Colonic mucosa (tissue), 4 donors: ENCODE measurements around the gene PKN3. TPM values are rescaled to one million over a fixed set of nuclear protein-coding genes. Genes with fewer than 3 reads are reported as not detected.

ENCODE experiments used
- DNase-seq: peaks from one replicate; pipeline ENCODE4 v3.0.0-alpha.2; 2020
- H3K27ac ChIP-seq: fragments of 200-600 bp; one replicate; pipeline ENCODE4 v1.8.0; 2021
- H3K27me3 ChIP-seq: fragments of 200-600 bp; one replicate; pipeline ENCODE4 v1.8.0; 2021
- H3K36me3 ChIP-seq: fragments of 200-600 bp; one replicate; pipeline ENCODE4 v1.8.0; 2021
- H3K4me1 ChIP-seq: fragments of 200-600 bp; one replicate; pipeline ENCODE4 v1.8.0; 2021; ENCODE audit warnings: mild to moderate bottlenecking
- H3K4me3 ChIP-seq: fragments of 200-600 bp; one replicate; pipeline ENCODE4 v1.8.0; 2021
- H3K9ac ChIP-seq, 2 donors: one replicate each; pipeline ENCODE4 v1.7.0; 2013; ENCODE audit warnings: control low read depth in 2 of 2, low read depth in 2 of 2, low read length in 2 of 2
- H3K9me3 ChIP-seq: fragments of 200-600 bp; one replicate; pipeline ENCODE4 v1.8.0; 2021
- CTCF ChIP-seq: fragments of 200-600 bp; IDR thresholded peaks from one replicate; pipeline ENCODE4 v1.8.0; 2022; ENCODE audit warnings: antibody characterized with exemption, mild to moderate bottlenecking
- intact Hi-C: fragments of 100-400 bp; cut with DNase I; formaldehyde crosslinking; loops from one replicate; pipeline ENCODE4 v1.14.1; 2022
- total RNA-seq, 2 donors: library from RNA; stranded (reverse); fragmentation: NEBNext Ultra II Directional in 1 of 2; extraction: Animal tissue kit (Norgen Biotek cat#: 25700) in 1 of 2; gene quantifications; one replicate each; pipeline ENCODE4 v1.2.1, GENCODE V29; 2021
- donor health status: healthy.
- donor health status: DM: no; HTN: no; CAD: no.
- donor health status: DM: no; HTN: no; CAD: no.

PKN3 gene
- total RNA-seq, 2 donors from 2014 or later = 2.8 to 7.5 TPM

- no peaks in the 10 kb centered on the region for H3K4me1 ChIP-seq
- intact Hi-C loops = no loop called here
- DNase-seq = no peak
- no peak overlapping the region for H3K27ac ChIP-seq
- no peak for TF ChIP-seq CTCF
- no peaks in the 10 kb centered on the region for H3K9me3 ChIP-seq
- H3K9ac ChIP-seq = peak overlapping the region in 1 of 2 donors; percentile 18
- H3K27me3 ChIP-seq = no peaks in the 10 kb centered on the region
- H3K4me3 ChIP-seq = no peak overlapping the region
- no peaks in the 10 kb centered on the region for H3K36me3 ChIP-seq
Observed at GRCh38 chr9:128704356-128704670, 2.0 kb downstream of the PKN3 start.

DNA sequence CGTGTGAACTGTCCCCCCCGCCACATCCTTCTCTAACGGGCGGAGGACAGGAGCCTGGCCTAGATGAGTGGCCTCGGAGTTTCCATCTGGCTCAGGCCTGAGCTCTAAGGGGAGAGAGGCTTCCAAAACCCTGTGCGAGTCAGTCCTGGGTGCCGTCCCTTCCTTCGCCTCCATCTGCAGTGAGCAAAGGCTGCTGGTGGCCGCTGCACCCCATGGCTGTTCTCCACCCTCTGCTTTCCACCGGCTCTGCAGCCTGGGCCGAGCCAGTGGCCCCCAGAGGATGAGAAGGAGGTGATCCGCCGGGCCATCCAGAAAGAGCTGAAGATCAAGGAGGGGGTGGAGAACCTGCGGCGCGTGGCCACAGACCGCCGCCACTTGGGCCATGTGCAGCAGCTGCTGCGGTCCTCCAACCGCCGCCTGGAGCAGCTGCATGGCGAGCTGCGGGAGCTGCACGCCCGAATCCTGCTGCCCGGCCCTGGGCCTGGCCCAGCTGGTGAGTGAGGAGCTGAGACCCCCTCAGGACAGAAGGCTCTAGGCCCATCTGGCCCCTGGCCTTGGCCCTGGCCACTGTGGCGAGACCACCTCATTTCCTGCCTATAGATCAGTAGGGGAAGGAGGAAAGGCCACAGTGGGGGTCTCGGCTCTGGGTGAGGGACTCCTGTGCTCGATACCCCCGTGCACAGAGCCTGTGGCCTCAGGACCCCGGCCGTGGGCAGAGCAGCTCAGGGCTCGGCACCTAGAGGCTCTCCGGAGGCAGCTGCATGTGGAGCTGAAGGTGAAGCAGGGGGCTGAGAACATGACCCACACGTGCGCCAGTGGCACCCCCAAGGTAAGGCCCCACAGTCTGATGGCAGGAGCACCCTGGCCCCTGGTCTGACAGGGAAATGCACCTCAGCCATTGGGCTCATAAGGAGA lies 3.0 kb downstream of the PKN3 start:
- no peak for DNase-seq
- no peaks in the 10 kb centered on the region for H3K36me3 ChIP-seq
- no peak overlapping the region for H3K27ac ChIP-seq
- H3K27me3 ChIP-seq = no peaks in the 10 kb centered on the region
- no peak overlapping the region for H3K9ac ChIP-seq
- intact Hi-C loops = no loop called here
- no peaks in the 10 kb centered on the region for H3K4me1 ChIP-seq
- H3K4me3 ChIP-seq = no peak overlapping the region
- no peak for TF ChIP-seq CTCF
- H3K9me3 ChIP-seq = no peaks in the 10 kb centered on the region

- no peak for DNase-seq
- no peak overlapping the region for H3K9ac ChIP-seq
- H3K36me3 ChIP-seq = no peaks in the 10 kb centered on the region
- H3K4me1 ChIP-seq = no peaks in the 10 kb centered on the region
- H3K4me3 ChIP-seq = no peak overlapping the region
- H3K27me3 ChIP-seq = no peaks in the 10 kb centered on the region
- intact Hi-C loops = no loop called here
- H3K27ac ChIP-seq = no peak overlapping the region
- TF ChIP-seq CTCF = no peak
- no peaks in the 10 kb centered on the region for H3K9me3 ChIP-seq
Observed at GRCh38 chr9:128706045-128706444, 3.7 kb downstream of the PKN3 start.

- H3K4me3 ChIP-seq = no peak overlapping the region
- H3K4me1 ChIP-seq = no peaks in the 10 kb centered on the region
- H3K36me3 ChIP-seq = no peaks in the 10 kb centered on the region
- TF ChIP-seq CTCF = no peak
- H3K9me3 ChIP-seq = no peaks in the 10 kb centered on the region
- intact Hi-C loops = no loop called here
- H3K27ac ChIP-seq = no peak overlapping the region
- no peaks in the 10 kb centered on the region for H3K27me3 ChIP-seq
- no peak overlapping the region for H3K9ac ChIP-seq
- DNase-seq = no peak
Observed at GRCh38 chr9:128706671-128707381, 4.5 kb downstream of the PKN3 start.

GRCh38 chr9:128707446-128707845 lies 5.1 kb downstream of the PKN3 start:
- Histone ChIP-seq H3K36me3 (no peaks in the 10 kb centered on the region), H3K27me3 (no peaks in the 10 kb centered on the region), H3K4me3 (no peak overlapping the region), H3K9ac (no peak overlapping the region), H3K4me1 (no peaks in the 10 kb centered on the region), H3K9me3 (no peaks in the 10 kb centered on the region), H3K27ac (no peak overlapping the region)
- no peak for TF ChIP-seq CTCF
- DNase-seq = no peak
- intact Hi-C loops = no loop called here
